NB4 (cell line): Measurements from ENCODE around the gene RAC2.

Experiments used
- MAX ChIP-seq: IDR thresholded peaks from 2 replicates; pipeline ENCODE4 v1.6.1; 2011; ENCODE audit warnings: low read depth, low read length
- MYC ChIP-seq: IDR thresholded peaks from 2 replicates; pipeline ENCODE4 v1.6.1; 2011; ENCODE audit warnings: low read depth, low read length
- POLR2A ChIP-seq: IDR thresholded peaks from 2 replicates; pipeline ENCODE4 v1.6.1; 2011; ENCODE audit warnings: mild to moderate bottlenecking; ENCODE audit not compliant: insufficient read length; ENCODE audit errors: extremely low read depth
- TF ChIP-seq, protein P1 (sequence below): IDR thresholded peaks from one replicate; pipeline ENCODE4 v1.5.1; 2012; ENCODE audit warnings: low read depth, low read length

GRCh38 chr22:37186997-37187522, 57.0 kb downstream of the RAC2 start:
- TF ChIP-seq MAX (no peak), POLR2A (no peak), MYC (no peak)
- TF ChIP-seq, protein P1, sequence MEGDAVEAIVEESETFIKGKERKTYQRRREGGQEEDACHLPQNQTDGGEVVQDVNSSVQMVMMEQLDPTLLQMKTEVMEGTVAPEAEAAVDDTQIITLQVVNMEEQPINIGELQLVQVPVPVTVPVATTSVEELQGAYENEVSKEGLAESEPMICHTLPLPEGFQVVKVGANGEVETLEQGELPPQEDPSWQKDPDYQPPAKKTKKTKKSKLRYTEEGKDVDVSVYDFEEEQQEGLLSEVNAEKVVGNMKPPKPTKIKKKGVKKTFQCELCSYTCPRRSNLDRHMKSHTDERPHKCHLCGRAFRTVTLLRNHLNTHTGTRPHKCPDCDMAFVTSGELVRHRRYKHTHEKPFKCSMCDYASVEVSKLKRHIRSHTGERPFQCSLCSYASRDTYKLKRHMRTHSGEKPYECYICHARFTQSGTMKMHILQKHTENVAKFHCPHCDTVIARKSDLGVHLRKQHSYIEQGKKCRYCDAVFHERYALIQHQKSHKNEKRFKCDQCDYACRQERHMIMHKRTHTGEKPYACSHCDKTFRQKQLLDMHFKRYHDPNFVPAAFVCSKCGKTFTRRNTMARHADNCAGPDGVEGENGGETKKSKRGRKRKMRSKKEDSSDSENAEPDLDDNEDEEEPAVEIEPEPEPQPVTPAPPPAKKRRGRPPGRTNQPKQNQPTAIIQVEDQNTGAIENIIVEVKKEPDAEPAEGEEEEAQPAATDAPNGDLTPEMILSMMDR: no peak
